Measurements from ENCODE around the gene MAP1B.

The MAP1B gene

DNA sequence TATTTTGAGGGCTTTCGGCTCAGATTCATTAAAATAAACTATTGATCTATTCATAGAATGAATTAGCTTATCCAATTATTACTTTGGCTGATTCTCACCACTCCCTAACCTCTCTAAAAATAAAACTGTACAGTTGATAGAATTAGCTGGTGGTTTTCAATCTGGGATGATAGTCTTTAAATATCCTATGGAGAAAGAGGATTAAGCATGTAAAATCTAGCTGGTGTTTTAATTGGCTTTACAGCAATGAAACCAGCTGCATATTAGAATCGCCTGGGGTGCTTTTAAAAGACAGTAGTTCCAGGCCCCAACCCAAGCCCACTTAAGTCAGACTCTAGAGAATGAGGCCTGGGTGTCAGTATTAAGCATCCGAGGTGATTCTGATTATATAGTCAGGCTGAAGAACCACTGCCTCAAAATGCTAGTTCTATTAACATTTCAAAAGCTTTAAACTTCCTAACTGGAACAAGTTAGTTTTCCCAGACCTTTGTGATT is 95.1 kb downstream of the MAP1B start:
- no peaks in the 10 kb centered on the region for H3K9me2 ChIP-seq (replicated peaks; ENCODE audit: insufficient read depth, low read length)
- no peaks in the 10 kb centered on the region for H4K20me1 ChIP-seq (ENCODE audit: insufficient read depth, low read length)
- no peak for TF ChIP-seq EZH2phosphoT487 (IDR thresholded peaks at IDR 0.05; ENCODE audit: low read length)
- TF ChIP-seq, protein P1, sequence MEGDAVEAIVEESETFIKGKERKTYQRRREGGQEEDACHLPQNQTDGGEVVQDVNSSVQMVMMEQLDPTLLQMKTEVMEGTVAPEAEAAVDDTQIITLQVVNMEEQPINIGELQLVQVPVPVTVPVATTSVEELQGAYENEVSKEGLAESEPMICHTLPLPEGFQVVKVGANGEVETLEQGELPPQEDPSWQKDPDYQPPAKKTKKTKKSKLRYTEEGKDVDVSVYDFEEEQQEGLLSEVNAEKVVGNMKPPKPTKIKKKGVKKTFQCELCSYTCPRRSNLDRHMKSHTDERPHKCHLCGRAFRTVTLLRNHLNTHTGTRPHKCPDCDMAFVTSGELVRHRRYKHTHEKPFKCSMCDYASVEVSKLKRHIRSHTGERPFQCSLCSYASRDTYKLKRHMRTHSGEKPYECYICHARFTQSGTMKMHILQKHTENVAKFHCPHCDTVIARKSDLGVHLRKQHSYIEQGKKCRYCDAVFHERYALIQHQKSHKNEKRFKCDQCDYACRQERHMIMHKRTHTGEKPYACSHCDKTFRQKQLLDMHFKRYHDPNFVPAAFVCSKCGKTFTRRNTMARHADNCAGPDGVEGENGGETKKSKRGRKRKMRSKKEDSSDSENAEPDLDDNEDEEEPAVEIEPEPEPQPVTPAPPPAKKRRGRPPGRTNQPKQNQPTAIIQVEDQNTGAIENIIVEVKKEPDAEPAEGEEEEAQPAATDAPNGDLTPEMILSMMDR (IDR thresholded peaks at IDR 0.05; ENCODE audit: low read length) = no peak
- TF ChIP-seq EZH2 (optimal IDR thresholded peaks at IDR 0.05; ENCODE audit: low read depth, low read length) = no peak
- H3F3A ChIP-seq (ENCODE audit: insufficient read depth, low read length) = no peaks in the 10 kb centered on the region
- H3K9ac ChIP-seq (ENCODE audit: low read length) = no peak overlapping the region
- no peaks in the 10 kb centered on the region for H3K9me3 ChIP-seq (replicated peaks; ENCODE audit: insufficient read depth, low read length)
- no peak overlapping the region for H2AFZ ChIP-seq (ENCODE audit: low read length)
- H3K4me3 ChIP-seq (ENCODE audit: low read length) = no peak overlapping the region
- H3K27ac ChIP-seq (ENCODE audit: low read length) = no peak overlapping the region
- peaks cover 37% of the 10 kb centered on the region for H3K27me3 ChIP-seq (replicated peaks; ENCODE audit: insufficient read depth, low read length)
- no peak overlapping the region for H3K4me2 ChIP-seq (ENCODE audit: low read depth, low read length)
- H3K36me3 ChIP-seq (replicated peaks; ENCODE audit: insufficient read depth, low read length) = no peaks in the 10 kb centered on the region
- H3K4me1 ChIP-seq (ENCODE audit: low read length) = no peaks in the 10 kb centered on the region
- no peaks in the 10 kb centered on the region for H3K79me2 ChIP-seq (ENCODE audit: low read length)
- DNase-seq = no peak

DNA sequence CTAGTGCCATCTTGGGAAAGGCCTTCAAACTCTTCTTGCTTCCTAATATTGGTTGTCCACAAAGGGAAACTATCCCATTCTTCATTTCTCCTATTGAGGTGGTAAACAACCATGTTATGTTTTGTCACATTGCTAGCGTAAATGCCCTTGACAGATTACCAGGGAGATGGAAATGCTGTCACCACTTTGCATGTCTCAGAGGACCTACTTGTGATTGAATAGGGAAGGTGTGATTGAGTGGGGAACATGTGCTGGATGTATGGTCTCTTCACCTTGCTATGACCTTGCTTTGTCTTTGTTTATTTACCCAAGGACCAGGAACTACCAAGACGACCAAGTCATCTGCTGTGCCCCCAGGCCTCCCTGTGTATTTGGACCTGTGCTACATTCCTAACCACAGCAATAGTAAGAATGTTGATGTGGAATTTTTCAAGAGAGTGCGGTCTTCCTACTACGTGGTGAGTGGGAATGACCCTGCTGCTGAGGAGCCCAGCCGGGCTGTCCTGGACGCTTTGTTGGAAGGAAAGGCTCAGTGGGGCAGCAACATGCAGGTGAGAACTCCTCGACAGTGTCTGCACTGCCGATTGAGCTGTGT is 96.1 kb downstream of the MAP1B start:
- Histone ChIP-seq H3K9me3 (replicated peaks; ENCODE audit: insufficient read depth, low read length) (no peaks in the 10 kb centered on the region), H3K4me2 (ENCODE audit: low read depth, low read length) (no peak overlapping the region), H3K9ac (ENCODE audit: low read length) (no peak overlapping the region), H3K27ac (ENCODE audit: low read length) (no peak overlapping the region), H3K36me3 (replicated peaks; ENCODE audit: insufficient read depth, low read length) (no peaks in the 10 kb centered on the region), H3K79me2 (ENCODE audit: low read length) (no peaks in the 10 kb centered on the region), H3K4me1 (ENCODE audit: low read length) (no peaks in the 10 kb centered on the region), H3K9me2 (replicated peaks; ENCODE audit: insufficient read depth, low read length) (no peaks in the 10 kb centered on the region), H2AFZ (ENCODE audit: low read length) (no peak overlapping the region), H4K20me1 (ENCODE audit: insufficient read depth, low read length) (no peaks in the 10 kb centered on the region), H3K27me3 (replicated peaks; ENCODE audit: insufficient read depth, low read length) (peaks cover 27% of the 10 kb centered on the region), H3F3A (ENCODE audit: insufficient read depth, low read length) (no peaks in the 10 kb centered on the region), H3K4me3 (ENCODE audit: low read length) (no peak overlapping the region)
- DNase-seq = no peak
- TF ChIP-seq EZH2 (optimal IDR thresholded peaks at IDR 0.05; ENCODE audit: low read depth, low read length) = no peak

DNA sequence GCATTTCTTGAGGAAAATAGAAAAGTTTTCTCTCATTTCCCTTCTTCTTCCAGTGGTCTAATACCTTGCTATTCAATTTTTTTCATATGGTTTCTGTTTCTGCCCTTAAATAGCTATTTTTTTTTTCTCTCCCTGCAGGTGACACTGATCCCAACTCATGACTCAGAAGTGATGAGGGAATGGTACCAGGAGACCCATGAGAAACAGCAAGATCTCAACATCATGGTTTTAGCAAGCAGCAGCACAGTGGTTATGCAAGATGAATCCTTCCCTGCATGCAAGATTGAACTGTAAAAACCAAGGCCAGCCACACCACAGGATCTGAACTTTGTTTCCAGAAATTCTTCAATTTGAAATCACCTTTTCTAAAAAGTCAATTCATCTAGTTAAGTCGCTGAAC is 97.7 kb downstream of the MAP1B start:
- peaks cover 11% of the 10 kb centered on the region for H3K27me3 ChIP-seq (replicated peaks; ENCODE audit: insufficient read depth, low read length)
- H3K9ac ChIP-seq (ENCODE audit: low read length) = no peak overlapping the region
- no peak overlapping the region for H3K27ac ChIP-seq (ENCODE audit: low read length)
- no peaks in the 10 kb centered on the region for H4K20me1 ChIP-seq (ENCODE audit: insufficient read depth, low read length)
- H3K4me2 ChIP-seq (ENCODE audit: low read depth, low read length) = no peak overlapping the region
- H3F3A ChIP-seq (ENCODE audit: insufficient read depth, low read length) = no peaks in the 10 kb centered on the region
- H2AFZ ChIP-seq (ENCODE audit: low read length) = no peak overlapping the region
- H3K9me3 ChIP-seq (replicated peaks; ENCODE audit: insufficient read depth, low read length) = no peaks in the 10 kb centered on the region
- DNase-seq = no peak
- TF ChIP-seq EZH2phosphoT487 (IDR thresholded peaks at IDR 0.05; ENCODE audit: low read length) (no peak), EZH2 (optimal IDR thresholded peaks at IDR 0.05; ENCODE audit: low read depth, low read length) (no peak)
- TF ChIP-seq, protein P1 (IDR thresholded peaks at IDR 0.05; ENCODE audit: low read length) = no peak
- H3K4me1 ChIP-seq (ENCODE audit: low read length) = no peaks in the 10 kb centered on the region
- H3K4me3 ChIP-seq (ENCODE audit: low read length) = no peak overlapping the region
- H3K9me2 ChIP-seq (replicated peaks; ENCODE audit: insufficient read depth, low read length) = no peaks in the 10 kb centered on the region
- no peaks in the 10 kb centered on the region for H3K36me3 ChIP-seq (replicated peaks; ENCODE audit: insufficient read depth, low read length)
- H3K79me2 ChIP-seq (ENCODE audit: low read length) = no peaks in the 10 kb centered on the region

DNA sequence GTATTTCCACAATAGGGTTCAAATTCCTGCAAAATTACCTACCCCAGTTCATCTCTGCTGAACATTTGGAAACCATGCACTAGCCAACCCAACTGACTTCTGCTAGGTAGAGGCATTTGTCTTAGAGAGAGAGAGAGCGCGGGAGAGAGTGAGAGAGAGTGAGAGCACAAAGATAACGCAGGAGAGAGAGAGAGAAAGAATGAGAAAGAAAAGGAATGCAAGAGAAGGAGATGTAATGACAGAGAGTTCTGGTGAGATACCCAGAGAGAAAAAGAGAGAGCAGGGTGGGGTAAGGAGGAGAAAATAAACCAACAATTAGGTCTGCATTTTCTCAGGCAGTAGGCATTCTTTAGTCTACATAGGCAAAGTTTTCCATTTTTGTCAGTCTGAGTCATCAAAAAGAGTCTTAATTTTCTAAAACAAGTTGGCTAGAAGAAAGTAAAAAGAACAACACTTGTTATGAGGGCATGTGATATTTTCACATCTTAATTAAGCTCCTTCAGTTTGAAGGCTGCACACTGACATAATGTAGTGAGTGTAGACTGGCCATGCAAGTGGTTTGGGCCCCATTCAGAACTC is 98.2 kb downstream of the MAP1B start:
- DNase-seq = no peak
- Histone ChIP-seq H3K36me3 (replicated peaks; ENCODE audit: insufficient read depth, low read length) (no peaks in the 10 kb centered on the region), H3K4me2 (ENCODE audit: low read depth, low read length) (no peak overlapping the region), H3K9me2 (replicated peaks; ENCODE audit: insufficient read depth, low read length) (no peaks in the 10 kb centered on the region), H3K27ac (ENCODE audit: low read length) (no peak overlapping the region), H3K4me3 (ENCODE audit: low read length) (no peak overlapping the region), H4K20me1 (ENCODE audit: insufficient read depth, low read length) (no peaks in the 10 kb centered on the region), H3K4me1 (ENCODE audit: low read length) (no peaks in the 10 kb centered on the region), H3K9ac (ENCODE audit: low read length) (no peak overlapping the region), H3K9me3 (replicated peaks; ENCODE audit: insufficient read depth, low read length) (no peaks in the 10 kb centered on the region), H3K79me2 (ENCODE audit: low read length) (no peaks in the 10 kb centered on the region), H3F3A (ENCODE audit: insufficient read depth, low read length) (no peaks in the 10 kb centered on the region), H3K27me3 (replicated peaks; ENCODE audit: insufficient read depth, low read length) (peaks cover 6% of the 10 kb centered on the region; the same call in 1 of the 2 replicates), H2AFZ (ENCODE audit: low read length) (no peak overlapping the region)
- TF ChIP-seq, protein P1 (IDR thresholded peaks at IDR 0.05; ENCODE audit: low read length) = no peak
- no peak for TF ChIP-seq EZH2 (optimal IDR thresholded peaks at IDR 0.05; ENCODE audit: low read depth, low read length)
- no peak for TF ChIP-seq EZH2phosphoT487 (IDR thresholded peaks at IDR 0.05; ENCODE audit: low read length)

Measured in MM.1S (cell line).